Cardiac muscle cell (in vitro differentiated cells and primary cell): Measurements from ENCODE around the gene ATXN1. TPM values are rescaled to one million over a fixed set of nuclear protein-coding genes. Genes with fewer than 3 reads are reported as not detected.

Experiments
- DNase-seq, 2 donors: peaks; one replicate each; pipeline versions ENCODE4 v3.0.0 to v3.0.0-alpha.2; 2010 to 2017; ENCODE audit warnings: low read depth in 1 of 2, low spot score in 1 of 2
- H3K27ac ChIP-seq: fragments of 200-600 bp; sonication (generic); 2 replicates; pipeline ENCODE4 v1.5.1; 2016
- H3K27me3 ChIP-seq: fragments of 200-600 bp; sonication (generic); 2 replicates; pipeline ENCODE4 v1.6.0; 2016; ENCODE audit warnings: control low read depth
- H3K36me3 ChIP-seq: fragments of 200-600 bp; sonication (generic); 2 replicates; pipeline ENCODE4 v1.5.1; 2016; ENCODE audit warnings: control low read depth
- H3K4me1 ChIP-seq: fragments of 200-600 bp; sonication (generic); 2 replicates; pipeline ENCODE4 v1.8.1; 2017; ENCODE audit warnings: low read depth, mild to moderate bottlenecking, mixed run types
- H3K4me3 ChIP-seq: fragments of 200-600 bp; sonication (generic); 2 replicates; pipeline ENCODE4 v1.5.1; 2016; ENCODE audit warnings: mild to moderate bottlenecking
- H3K9me3 ChIP-seq: fragments of 200-600 bp; sonication (generic); 2 replicates; pipeline ENCODE4 v1.5.1; 2017; ENCODE audit warnings: low read depth, mild to moderate bottlenecking, control low read depth
- polyA plus RNA-seq: library from polyadenylated mRNA; unstranded; fragments of >200 nt; fragmentation: Nextera tagmentation; extraction: Ambion mirVana; gene quantifications from 2 replicates; pipeline ENCODE4 v1.2.1, GENCODE V29; 2016
- total RNA-seq: library from RNA; depleted of rRNA; stranded (reverse); fragments of >200 nt; gene quantifications from 2 replicates; pipeline ENCODE4 v1.2.3, GENCODE V29; 2016
- TF ChIP-seq, protein P1 (sequence below): IDR thresholded peaks from 2 replicates; pipeline ENCODE4 v1.5.1; 2012; ENCODE audit warnings: low read depth, mild to moderate bottlenecking, low read length

Gene ATXN1
- total and polyA plus RNA-seq, 2 experiments from 2014 or later = 15.1 to 37.4 TPM

DNA sequence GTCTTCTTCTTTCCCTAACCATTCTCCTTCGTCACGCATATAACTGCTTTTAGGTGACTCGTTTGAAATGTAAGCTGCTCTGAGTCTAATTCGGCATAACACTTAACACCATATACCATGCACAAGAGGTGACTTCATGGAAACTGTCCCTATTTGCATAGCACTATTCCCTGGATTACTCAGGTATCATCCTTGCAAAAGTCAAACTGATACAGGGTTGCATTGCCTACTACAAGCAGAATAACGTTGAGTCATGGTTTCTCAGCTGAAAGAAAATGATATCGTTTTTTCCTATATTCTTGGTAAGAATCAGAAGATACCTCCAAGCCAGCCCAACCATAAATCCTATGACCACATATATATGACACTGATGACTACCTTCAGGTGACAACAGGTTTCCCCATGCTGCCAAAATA lies 227.5 kb downstream of the ATXN1 start:
- Histone ChIP-seq H3K36me3 (no peaks in the 10 kb centered on the region), H3K27ac (no peak overlapping the region), H3K9me3 (no peaks in the 10 kb centered on the region), H3K4me1 (no peaks in the 10 kb centered on the region), H3K4me3 (no peak overlapping the region), H3K27me3 (no peaks in the 10 kb centered on the region)
- no peak for DNase-seq
- TF ChIP-seq, protein P1, sequence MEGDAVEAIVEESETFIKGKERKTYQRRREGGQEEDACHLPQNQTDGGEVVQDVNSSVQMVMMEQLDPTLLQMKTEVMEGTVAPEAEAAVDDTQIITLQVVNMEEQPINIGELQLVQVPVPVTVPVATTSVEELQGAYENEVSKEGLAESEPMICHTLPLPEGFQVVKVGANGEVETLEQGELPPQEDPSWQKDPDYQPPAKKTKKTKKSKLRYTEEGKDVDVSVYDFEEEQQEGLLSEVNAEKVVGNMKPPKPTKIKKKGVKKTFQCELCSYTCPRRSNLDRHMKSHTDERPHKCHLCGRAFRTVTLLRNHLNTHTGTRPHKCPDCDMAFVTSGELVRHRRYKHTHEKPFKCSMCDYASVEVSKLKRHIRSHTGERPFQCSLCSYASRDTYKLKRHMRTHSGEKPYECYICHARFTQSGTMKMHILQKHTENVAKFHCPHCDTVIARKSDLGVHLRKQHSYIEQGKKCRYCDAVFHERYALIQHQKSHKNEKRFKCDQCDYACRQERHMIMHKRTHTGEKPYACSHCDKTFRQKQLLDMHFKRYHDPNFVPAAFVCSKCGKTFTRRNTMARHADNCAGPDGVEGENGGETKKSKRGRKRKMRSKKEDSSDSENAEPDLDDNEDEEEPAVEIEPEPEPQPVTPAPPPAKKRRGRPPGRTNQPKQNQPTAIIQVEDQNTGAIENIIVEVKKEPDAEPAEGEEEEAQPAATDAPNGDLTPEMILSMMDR = no peak

DNA sequence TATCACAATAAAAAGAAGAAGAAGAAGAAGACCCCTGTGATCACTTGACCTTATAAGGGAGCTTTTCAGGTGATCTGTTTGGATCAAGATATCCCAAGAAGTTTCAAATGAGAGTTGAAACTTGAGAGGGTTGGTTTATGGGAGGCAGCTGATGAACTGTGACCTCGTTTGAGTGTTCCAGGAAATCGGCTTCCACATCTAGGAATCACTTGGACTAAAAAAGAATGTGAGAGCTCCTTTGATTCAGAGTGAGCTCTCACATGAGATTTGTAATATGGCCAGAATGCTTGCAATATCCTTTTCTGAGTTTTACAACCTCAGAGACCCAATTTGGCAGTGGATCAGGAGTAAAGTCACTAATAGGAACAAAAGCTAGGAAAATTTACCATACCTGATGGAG lies 228.1 kb downstream of the ATXN1 start:
- Histone ChIP-seq H3K27me3 (no peaks in the 10 kb centered on the region), H3K9me3 (no peaks in the 10 kb centered on the region), H3K27ac (no peak overlapping the region), H3K36me3 (no peaks in the 10 kb centered on the region), H3K4me3 (no peak overlapping the region), H3K4me1 (no peaks in the 10 kb centered on the region)
- TF ChIP-seq, protein P1 = no peak
- peak in 1 of 2 donors; percentile 26 for DNase-seq

DNA sequence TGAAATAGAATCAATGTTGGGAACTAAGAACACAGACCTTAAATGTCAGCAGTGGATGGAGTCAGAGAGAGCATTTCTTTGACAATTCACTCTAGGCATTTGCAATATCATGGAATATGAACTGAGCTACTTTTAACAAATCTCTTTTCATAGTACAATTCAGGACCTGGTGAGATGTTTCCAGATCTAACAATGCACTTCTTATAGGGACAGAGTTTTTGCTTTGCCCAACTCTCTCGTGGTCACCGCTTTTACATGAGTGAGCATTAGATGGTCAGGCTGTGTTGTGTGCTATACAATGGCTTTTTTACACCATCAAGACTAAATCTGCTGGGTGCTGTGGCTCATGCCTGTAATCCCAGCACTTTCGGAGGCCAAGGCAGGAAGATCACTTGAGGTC lies 233.6 kb downstream of the ATXN1 start:
- Histone ChIP-seq H3K27ac (no peak overlapping the region), H3K36me3 (no peaks in the 10 kb centered on the region), H3K4me1 (no peaks in the 10 kb centered on the region), H3K4me3 (no peak overlapping the region), H3K27me3 (no peaks in the 10 kb centered on the region), H3K9me3 (no peaks in the 10 kb centered on the region)
- no peak for DNase-seq
- TF ChIP-seq, protein P1 = no peak

DNA sequence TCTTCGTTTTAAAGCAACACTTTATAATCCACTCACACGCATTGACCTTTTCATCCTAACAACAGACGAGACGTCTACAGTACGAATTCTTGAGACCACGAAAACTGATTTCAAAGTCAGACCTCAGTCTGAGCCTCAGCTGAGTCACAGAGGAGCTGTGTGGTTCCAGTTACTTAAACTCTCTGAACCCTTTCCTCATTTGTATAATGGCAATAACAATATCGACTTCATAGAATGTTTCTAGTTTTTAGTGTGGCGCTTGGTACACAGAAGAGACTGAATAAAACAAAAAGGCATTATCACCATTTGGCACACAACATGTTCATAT lies 236.9 kb downstream of the ATXN1 start:
- Histone ChIP-seq H3K4me1 (peaks cover 9% of the 10 kb centered on the region), H3K4me3 (no peak overlapping the region), H3K27me3 (no peaks in the 10 kb centered on the region), H3K27ac (no peak overlapping the region), H3K9me3 (no peaks in the 10 kb centered on the region), H3K36me3 (peaks cover 8% of the 10 kb centered on the region)
- peak in 1 of 2 donors; percentile 76 for DNase-seq
- TF ChIP-seq, protein P1 = no peak

DNA sequence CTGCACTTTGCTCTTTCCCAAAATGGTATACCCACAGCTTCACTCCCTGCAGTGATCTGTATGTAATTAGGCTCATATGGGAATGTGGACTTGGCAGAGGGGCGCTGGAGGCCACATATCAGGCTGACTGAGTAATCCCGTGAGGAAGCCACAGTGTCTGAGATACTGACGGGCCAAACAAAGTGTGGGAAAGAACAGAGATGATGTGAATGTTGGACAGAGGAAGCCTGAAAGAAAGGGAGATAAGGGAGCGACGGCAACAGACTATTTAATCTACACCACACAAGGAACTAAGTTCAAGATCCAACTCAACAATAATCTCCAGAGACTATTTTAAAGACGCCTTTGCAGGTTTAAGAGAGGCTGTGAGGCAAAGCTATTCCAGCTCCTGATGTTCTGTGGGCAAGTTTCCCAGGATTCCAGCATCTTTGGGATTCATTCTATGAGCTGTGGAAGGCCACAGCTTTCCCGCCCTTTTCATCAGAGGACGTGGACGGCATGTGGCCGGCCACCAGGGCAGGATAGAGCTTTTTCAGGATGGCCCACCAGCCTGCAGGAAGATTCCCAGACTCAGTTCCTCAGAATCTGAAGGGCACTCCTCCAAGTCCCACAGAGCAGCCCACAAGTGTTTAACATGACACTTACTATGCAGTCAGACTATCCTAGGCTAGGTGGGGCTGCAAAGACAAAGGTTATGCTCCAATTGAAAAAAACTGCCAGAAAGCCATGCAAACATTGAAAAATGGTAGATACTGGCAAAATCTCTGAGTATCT lies 237.5 kb downstream of the ATXN1 start:
- Histone ChIP-seq H3K9me3 (no peaks in the 10 kb centered on the region), H3K27me3 (no peaks in the 10 kb centered on the region), H3K36me3 (peaks cover 8% of the 10 kb centered on the region), H3K4me1 (peaks cover 10% of the 10 kb centered on the region), H3K27ac (no peak overlapping the region), H3K4me3 (no peak overlapping the region)
- DNase-seq = peak in 1 of 2 donors; percentile 97
- TF ChIP-seq, protein P1 = peak; percentile 11
